ENCODE measurements around the gene DCLK3.

DCLK3 gene, protein sequence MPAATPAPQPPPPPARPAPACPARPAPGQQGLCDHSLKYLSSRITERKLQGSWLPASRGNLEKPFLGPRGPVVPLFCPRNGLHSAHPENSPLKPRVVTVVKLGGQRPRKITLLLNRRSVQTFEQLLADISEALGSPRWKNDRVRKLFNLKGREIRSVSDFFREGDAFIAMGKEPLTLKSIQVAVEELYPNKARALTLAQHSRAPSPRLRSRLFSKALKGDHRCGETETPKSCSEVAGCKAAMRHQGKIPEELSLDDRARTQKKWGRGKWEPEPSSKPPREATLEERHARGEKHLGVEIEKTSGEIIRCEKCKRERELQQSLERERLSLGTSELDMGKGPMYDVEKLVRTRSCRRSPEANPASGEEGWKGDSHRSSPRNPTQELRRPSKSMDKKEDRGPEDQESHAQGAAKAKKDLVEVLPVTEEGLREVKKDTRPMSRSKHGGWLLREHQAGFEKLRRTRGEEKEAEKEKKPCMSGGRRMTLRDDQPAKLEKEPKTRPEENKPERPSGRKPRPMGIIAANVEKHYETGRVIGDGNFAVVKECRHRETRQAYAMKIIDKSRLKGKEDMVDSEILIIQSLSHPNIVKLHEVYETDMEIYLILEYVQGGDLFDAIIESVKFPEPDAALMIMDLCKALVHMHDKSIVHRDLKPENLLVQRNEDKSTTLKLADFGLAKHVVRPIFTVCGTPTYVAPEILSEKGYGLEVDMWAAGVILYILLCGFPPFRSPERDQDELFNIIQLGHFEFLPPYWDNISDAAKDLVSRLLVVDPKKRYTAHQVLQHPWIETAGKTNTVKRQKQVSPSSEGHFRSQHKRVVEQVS

DNA sequence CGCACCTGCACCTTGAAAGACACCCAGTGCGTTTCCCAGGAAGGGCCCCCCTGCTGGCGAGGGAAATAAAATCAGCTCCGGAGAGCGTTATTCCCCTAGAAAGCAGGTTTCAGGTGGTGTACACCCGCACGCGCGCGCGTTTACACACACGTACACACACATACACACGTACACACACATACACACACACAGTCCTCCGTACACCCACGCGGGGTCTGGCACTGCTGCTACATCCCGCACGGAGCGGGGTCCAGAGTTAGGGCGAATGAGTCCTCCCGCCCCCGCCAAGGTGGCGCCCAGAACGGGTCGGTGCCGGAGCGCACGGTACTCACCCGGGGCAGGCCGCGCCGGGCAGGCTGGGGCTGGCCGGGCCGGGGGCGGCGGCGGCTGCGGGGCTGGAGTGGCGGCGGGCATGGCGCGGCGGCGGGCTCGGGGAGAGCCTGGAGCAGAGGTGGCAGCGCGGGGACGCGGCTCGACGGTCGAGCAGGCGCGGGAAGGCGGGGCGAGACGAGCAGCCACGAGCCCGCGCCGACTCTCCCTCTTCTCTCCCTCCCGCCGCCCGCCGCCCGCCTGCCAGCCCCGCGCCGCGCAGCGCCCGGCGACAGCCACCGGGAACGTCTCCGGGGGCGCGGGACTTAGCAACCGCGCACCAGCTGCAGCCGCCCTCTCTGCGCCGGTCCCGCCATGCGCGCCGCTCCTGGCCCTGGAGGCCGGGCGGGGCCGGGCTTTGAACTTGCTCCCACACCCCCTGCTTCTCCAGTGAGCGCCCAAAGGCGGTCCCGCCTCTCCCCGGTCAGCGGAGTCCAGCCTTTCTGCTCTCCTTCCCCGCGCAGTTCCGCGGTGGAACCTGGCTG, at the start of gene DCLK3:
Gene DCLK3 (minus strand): TSS at position 704 of the 854 bp plus-strand sequence. CDS start 290 bp downstream, at position 414.
- DNase-seq (ENCODE audit: low spot score): no peak

DNA sequence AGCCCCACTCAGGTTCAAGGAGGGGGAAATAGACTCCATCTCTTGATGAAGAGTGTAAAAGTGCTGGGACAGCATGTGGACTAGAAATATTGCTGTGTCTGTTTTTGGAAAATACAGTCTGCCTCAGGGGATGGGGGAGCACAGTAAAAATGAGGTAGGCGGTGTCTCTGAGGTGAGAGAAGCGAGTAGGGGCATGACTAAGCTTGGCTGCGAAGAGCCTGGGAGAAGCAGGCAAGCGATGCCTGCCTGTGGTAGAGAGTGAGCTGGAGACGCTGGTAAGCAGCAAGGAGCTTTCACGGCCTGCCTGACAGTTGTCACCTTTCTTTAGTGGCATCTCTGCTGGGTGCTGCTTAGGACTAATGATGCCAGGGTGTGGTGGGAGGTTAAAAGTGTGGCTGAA, 49.0 kb upstream of the DCLK3 start:
- no peak for DNase-seq (ENCODE audit: low spot score)

DNA sequence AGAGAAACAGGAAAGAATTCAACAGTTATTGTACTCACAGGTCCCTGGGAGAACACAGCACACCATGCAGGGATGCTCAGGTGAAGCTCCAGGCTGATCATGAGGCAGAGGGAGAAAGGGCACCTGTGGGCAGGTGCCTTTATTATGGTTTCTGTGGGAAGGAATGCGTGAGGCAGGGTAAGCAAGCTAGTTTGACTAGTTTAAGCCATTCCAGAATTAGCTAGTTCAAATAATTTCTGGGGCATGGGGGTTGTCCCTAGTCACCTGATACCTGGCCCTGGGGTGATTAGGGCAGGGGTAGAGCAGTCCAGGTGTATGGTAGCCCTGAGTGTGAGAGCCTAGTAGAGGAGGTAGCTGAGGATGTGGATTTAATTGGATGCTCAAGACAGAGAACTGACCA, 47.9 kb upstream of the DCLK3 start:
- DNase-seq (ENCODE audit: low spot score): no peak

DNA sequence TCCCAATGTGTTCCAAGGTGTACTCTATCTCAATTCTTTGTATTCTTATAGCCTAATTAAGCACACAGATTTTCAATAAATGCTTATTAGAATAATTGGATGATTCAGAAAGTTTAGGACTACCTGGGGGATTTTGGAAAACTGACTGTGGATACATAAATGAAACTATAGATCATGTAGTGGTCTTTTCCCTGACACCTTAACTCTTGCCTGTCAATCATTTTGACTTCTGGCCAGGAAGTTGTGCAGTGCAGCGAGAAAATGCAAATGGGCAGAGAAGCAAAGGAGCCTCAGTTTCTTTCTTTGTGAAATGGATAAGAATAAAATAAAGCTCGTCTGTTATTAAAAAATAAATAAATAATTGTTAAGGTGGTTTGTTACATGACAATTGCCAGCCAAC, 47.4 kb upstream of the DCLK3 start:
- no peak for DNase-seq (ENCODE audit: low spot score)

- DNase-seq (ENCODE audit: low spot score): no peak
These were observed 40.1 kb upstream of the DCLK3 start for GRCh38 chr3:36804295-36805055.

GRCh38 chr3:36803091-36803791, 38.9 kb upstream of the DCLK3 start:
- no peak for DNase-seq (ENCODE audit: low spot score)

DNA sequence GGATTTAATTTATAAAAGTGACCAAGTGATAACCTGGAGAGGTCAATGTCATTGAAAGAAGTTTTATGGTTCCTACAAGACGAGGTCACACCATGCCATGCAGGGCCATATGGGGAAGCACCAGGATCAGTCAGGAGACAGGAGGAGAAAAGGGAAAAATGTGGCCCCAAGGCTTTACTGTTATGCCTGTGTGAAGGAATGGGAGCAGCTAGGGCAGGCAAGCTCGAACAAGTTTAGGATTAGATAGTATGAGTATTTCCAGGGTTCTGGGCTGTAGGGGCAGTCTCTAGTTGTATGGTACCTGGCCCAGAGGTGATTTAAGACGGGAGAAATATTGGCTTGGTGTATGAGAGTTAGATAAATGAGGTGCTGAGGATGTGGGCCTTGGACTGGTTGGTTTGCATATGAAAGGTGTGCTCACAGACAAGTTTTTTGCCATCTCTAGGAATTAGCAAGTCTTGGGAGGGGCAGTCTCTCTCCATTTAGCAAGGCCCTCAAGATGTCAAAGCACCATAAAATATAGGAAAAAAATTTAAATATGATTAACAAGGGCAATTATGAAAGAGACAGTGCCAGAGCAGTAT, 36.3 kb upstream of the DCLK3 start:
- no peak for DNase-seq (ENCODE audit: low spot score)

- DNase-seq (ENCODE audit: low spot score): peak; percentile 75
These were observed 32.5 kb upstream of the DCLK3 start for GRCh38 chr3:36796881-36797280.

GRCh38 chr3:36796161-36796560, 31.8 kb upstream of the DCLK3 start:
- DNase-seq (ENCODE audit: low spot score): no peak

- DNase-seq (ENCODE audit: low spot score): no peak
These were observed 31.3 kb upstream of the DCLK3 start for GRCh38 chr3:36795622-36796021.

- DNase-seq (ENCODE audit: low spot score): peak; percentile 37
These were observed 28.0 kb upstream of the DCLK3 start for GRCh38 chr3:36792342-36792741.

- no peak for DNase-seq (ENCODE audit: low spot score)
These were observed 26.4 kb upstream of the DCLK3 start for GRCh38 chr3:36790765-36791164.

- no peak for DNase-seq (ENCODE audit: low spot score)
These were observed 22.9 kb upstream of the DCLK3 start for GRCh38 chr3:36786921-36787890.

DNA sequence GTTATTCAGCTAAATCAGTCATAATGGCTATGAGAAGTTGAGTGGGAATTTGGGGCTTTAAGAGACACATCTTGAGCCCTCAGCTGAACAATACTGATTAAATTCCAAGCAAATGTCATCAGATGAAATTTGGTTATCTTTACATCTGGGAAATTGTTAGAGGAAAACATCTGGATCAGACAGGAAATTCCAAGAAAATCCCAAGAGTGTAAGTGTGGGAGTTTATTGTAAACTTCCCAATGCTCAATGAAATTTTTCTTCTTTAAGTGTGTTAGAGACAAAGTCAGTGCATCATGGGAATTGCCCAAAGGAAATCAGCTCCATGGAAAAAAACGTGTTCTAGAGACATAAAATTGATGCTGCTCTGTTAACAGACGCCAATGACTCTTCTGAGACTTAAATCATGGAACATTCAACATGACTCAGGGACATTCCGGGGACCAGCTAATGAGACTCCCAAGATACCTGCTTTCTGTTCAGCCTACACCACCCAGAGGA, 19.8 kb upstream of the DCLK3 start:
- DNase-seq (ENCODE audit: low spot score): no peak

- no peak for DNase-seq (ENCODE audit: low spot score)
These were observed 13.3 kb upstream of the DCLK3 start for GRCh38 chr3:36777424-36778218.

DNA sequence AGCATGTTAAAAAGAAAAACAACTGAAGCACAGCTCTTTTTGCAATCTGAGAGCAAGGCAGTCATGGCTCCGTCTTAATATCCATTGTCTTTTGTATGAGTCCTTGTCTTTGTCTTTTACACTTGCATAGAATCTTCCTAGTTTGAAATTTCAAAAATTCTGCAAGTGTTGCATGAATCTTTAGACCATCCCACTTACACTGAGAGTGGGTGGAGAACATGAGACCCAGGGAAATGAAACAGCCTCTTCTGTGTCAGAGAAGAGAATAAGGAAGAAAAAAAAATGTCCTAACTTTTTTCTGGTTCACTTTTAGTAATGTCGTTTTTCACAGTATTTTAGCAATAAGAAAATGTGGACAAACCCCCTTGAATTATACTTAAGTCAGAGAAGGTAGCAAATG, 12.1 kb upstream of the DCLK3 start:
- DNase-seq (ENCODE audit: low spot score): no peak

DNA sequence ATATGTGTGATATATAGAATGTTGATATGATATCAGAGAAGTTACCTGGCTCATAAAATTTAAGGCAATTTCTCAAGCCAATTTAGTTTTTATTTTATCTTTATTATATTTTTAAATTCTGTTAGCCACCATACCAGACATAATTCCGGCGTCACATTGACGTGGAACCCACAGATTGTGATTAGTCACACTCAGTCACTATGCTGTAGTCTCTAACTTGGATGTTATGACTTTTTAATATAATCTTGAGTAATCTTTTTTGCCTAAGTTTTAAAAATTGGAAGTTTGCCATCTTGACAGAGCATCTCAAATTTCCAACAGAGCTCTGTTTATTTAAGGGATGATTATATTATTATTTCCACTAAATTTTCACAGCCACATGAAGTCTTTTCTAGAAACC, 9.7 kb upstream of the DCLK3 start:
- no peak for DNase-seq (ENCODE audit: low spot score)

GRCh38 chr3:36771931-36772330, 7.6 kb upstream of the DCLK3 start:
- DNase-seq (ENCODE audit: low spot score): no peak
